ENCODE results near the gene AMZ2. TPM values are rescaled to one million over a fixed set of nuclear protein-coding genes. Genes with fewer than 3 reads are reported as not detected.
"Not testable (repeated sequence)": the region's sequence is repeated elsewhere in the genome, so short reads cannot be mapped to it uniquely, and the experiment has no call there.

AMZ2 gene
- total RNA-seq, 1 experiment from 2014 or later: 88.3 TPM

- Histone ChIP-seq H3K27me3 (ENCODE audit: insufficient read depth, low read depth) (no peaks in the 10 kb centered on the region), H3K4me2 (no peak overlapping the region), H3K79me2 (ENCODE audit: low read depth) (no peaks in the 10 kb centered on the region), H3K27ac (no peak overlapping the region), H3K9me3 (ENCODE audit: insufficient read depth, low read depth) (no peaks in the 10 kb centered on the region), H3K4me3 (no peak overlapping the region), H3K4me1 (replicated peaks; ENCODE audit: insufficient read depth) (peaks cover 6% of the 10 kb centered on the region; the same call in 1 of the 2 replicates), H3K9me2 (ENCODE audit: insufficient read depth) (no peaks in the 10 kb centered on the region), H4K20me1 (ENCODE audit: insufficient read depth) (no peaks in the 10 kb centered on the region), H3F3A (ENCODE audit: insufficient read depth, low read depth) (no peaks in the 10 kb centered on the region; the same call in 1 of the 2 replicates), H3K36me3 (ENCODE audit: low read depth) (0 out of 2 replicates have a peak, but pooled peaks cover 6% of the 10 kb centered on the region), H2AFZ (no peak overlapping the region)
- BruUV-seq (replicated peaks): no TSS peak
- intact Hi-C loops (cut with micrococcal nuclease; ENCODE audit: unreplicated experiment): no loop called here
- ChIA-PET CTCF (no interaction called here), POLR2A (ENCODE audit: unreplicated experiment) (no interaction called here)
- no peak for TF ChIP-seq CTCF (conservative IDR thresholded peaks at IDR 0.05)
- TF ChIP-seq EZH2 (IDR thresholded peaks at IDR 0.05; ENCODE audit: low read depth): no peak
- DNase-seq: no peak
Observed at GRCh38 chr17:68255151-68255550, 7.3 kb downstream of the AMZ2 start.

GRCh38 chr17:68255731-68256538 lies 8.1 kb downstream of the AMZ2 start:
- Histone ChIP-seq H2AFZ (no peak overlapping the region), H3K4me3 (no peak overlapping the region), H3K9me2 (ENCODE audit: insufficient read depth) (no peaks in the 10 kb centered on the region), H4K20me1 (ENCODE audit: insufficient read depth) (no peaks in the 10 kb centered on the region), H3K27me3 (ENCODE audit: insufficient read depth, low read depth) (no peaks in the 10 kb centered on the region), H3K36me3 (ENCODE audit: low read depth) (0 out of 2 replicates have a peak, but pooled peaks cover under 1% of the 10 kb centered on the region), H3K9me3 (ENCODE audit: insufficient read depth, low read depth) (no peaks in the 10 kb centered on the region), H3K27ac (no peak overlapping the region), H3K4me2 (no peak overlapping the region), H3F3A (ENCODE audit: insufficient read depth, low read depth) (no peaks in the 10 kb centered on the region; the same call in 1 of the 2 replicates), H3K79me2 (ENCODE audit: low read depth) (no peaks in the 10 kb centered on the region), H3K4me1 (replicated peaks; ENCODE audit: insufficient read depth) (peaks cover 6% of the 10 kb centered on the region; the same call in 1 of the 2 replicates)
- BruUV-seq (replicated peaks): no TSS peak
- POLR2A ChIA-PET (ENCODE audit: unreplicated experiment): no interaction called here
- CTCF ChIA-PET: no interaction called here
- DNase-seq: no peak
- intact Hi-C loops (cut with micrococcal nuclease; ENCODE audit: unreplicated experiment): no loop called here
- TF ChIP-seq CTCF (conservative IDR thresholded peaks at IDR 0.05) (no peak), EZH2 (IDR thresholded peaks at IDR 0.05; ENCODE audit: low read depth) (no peak)

- BruUV-seq (replicated peaks); H3K27me3 ChIP-seq (ENCODE audit: insufficient read depth, low read depth); H3K4me3 ChIP-seq; POLR2A ChIA-PET (ENCODE audit: unreplicated experiment); H3K9me2 ChIP-seq (ENCODE audit: insufficient read depth); H3K9me3 ChIP-seq (ENCODE audit: insufficient read depth, low read depth); H3K4me1 ChIP-seq (replicated peaks; ENCODE audit: insufficient read depth); H3F3A ChIP-seq (ENCODE audit: insufficient read depth, low read depth); intact Hi-C loops (cut with micrococcal nuclease; ENCODE audit: unreplicated experiment); H3K4me2 ChIP-seq; H3K27ac ChIP-seq; H4K20me1 ChIP-seq (ENCODE audit: insufficient read depth); DNase-seq; H3K36me3 ChIP-seq (ENCODE audit: low read depth); H2AFZ ChIP-seq; H3K79me2 ChIP-seq (ENCODE audit: low read depth): not testable (repeated sequence)
- CTCF ChIA-PET: interaction anchor here (0.8 kb wide), 1 partner anchor 60 kb away, joined by 3 read pairs; no protein-coding TSS in a partner anchor
Observed at GRCh38 chr17:68256701-68257100, 8.9 kb downstream of the AMZ2 start.
